ENCODE results near the gene FAM185A.

FAM185A gene

DNA sequence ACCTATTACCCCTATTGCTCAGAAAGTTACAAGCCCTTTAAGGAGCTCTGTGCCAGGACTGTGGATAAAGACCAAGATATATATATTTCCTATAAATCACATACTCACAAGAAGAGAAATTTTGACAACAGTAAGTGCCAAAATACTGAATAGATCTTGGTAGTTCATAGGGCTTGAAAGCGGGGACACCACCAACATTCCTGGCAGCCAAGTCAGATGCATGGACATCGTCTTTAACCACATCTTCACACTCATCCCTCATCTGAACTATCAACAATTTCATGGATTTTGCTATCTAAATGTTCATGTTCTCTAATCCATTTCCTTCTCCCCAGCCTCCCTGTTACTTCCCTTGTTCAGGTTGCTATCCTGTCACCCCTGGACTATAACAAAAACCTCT is 96.5 kb downstream of the FAM185A start:
- TF ChIP-seq CEBPB (IDR thresholded peaks at IDR 0.05) (no peak), CREB1 (IDR thresholded peaks at IDR 0.05; ENCODE audit: low read depth) (no peak), TEAD4 (IDR thresholded peaks at IDR 0.05) (no peak), EP300 (IDR thresholded peaks at IDR 0.05; ENCODE audit: borderline replicate concordance) (no peak)
- TF ChIP-seq, protein P1, sequence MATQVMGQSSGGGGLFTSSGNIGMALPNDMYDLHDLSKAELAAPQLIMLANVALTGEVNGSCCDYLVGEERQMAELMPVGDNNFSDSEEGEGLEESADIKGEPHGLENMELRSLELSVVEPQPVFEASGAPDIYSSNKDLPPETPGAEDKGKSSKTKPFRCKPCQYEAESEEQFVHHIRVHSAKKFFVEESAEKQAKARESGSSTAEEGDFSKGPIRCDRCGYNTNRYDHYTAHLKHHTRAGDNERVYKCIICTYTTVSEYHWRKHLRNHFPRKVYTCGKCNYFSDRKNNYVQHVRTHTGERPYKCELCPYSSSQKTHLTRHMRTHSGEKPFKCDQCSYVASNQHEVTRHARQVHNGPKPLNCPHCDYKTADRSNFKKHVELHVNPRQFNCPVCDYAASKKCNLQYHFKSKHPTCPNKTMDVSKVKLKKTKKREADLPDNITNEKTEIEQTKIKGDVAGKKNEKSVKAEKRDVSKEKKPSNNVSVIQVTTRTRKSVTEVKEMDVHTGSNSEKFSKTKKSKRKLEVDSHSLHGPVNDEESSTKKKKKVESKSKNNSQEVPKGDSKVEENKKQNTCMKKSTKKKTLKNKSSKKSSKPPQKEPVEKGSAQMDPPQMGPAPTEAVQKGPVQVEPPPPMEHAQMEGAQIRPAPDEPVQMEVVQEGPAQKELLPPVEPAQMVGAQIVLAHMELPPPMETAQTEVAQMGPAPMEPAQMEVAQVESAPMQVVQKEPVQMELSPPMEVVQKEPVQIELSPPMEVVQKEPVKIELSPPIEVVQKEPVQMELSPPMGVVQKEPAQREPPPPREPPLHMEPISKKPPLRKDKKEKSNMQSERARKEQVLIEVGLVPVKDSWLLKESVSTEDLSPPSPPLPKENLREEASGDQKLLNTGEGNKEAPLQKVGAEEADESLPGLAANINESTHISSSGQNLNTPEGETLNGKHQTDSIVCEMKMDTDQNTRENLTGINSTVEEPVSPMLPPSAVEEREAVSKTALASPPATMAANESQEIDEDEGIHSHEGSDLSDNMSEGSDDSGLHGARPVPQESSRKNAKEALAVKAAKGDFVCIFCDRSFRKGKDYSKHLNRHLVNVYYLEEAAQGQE (IDR thresholded peaks at IDR 0.05; ENCODE audit: low read depth) = no peak

DNA sequence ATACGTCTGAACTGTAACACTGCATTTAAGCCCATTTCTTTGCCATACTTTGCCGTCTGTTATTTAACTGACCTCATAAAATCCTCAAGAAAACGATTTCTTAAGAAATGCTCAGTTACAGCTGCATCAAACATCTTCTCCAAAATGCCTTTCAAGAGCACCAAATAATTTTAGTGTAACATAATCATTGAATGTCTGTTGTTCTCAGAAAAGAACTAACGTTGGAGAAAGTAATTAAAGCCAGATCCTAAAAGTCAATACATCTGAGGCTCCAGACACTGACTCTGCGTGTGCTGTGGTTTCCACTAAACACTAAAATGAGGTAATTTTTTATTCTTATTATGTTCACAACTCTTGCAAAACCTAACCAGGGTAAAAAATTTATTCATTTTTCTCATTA is 100.3 kb downstream of the FAM185A start:
- TF ChIP-seq RAD21 (IDR thresholded peaks at IDR 0.05; ENCODE audit: low read depth) = no peak
- no peak for TF ChIP-seq TCF12 (IDR thresholded peaks at IDR 0.05; ENCODE audit: low read depth)
- no peak for TF ChIP-seq MAX (IDR thresholded peaks at IDR 0.05)
- no peak for TF ChIP-seq NFIC (IDR thresholded peaks at IDR 0.05)
- TF ChIP-seq CREB1 (IDR thresholded peaks at IDR 0.05; ENCODE audit: low read depth) = no peak
- TF ChIP-seq TEAD4 (IDR thresholded peaks at IDR 0.05) = no peak
- TF ChIP-seq, protein P1 (IDR thresholded peaks at IDR 0.05; ENCODE audit: low read depth) = no peak
- no peak for TF ChIP-seq ZBTB7A (IDR thresholded peaks at IDR 0.05; ENCODE audit: low read depth)
- TF ChIP-seq, protein P2, sequence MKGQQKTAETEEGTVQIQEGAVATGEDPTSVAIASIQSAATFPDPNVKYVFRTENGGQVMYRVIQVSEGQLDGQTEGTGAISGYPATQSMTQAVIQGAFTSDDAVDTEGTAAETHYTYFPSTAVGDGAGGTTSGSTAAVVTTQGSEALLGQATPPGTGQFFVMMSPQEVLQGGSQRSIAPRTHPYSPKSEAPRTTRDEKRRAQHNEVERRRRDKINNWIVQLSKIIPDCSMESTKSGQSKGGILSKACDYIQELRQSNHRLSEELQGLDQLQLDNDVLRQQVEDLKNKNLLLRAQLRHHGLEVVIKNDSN (IDR thresholded peaks at IDR 0.05) = no peak
- TF ChIP-seq FOXM1 (IDR thresholded peaks at IDR 0.05; ENCODE audit: borderline replicate concordance, low read depth) = no peak
- no peak for TF ChIP-seq EGR1 (IDR thresholded peaks at IDR 0.05)
- no peak for TF ChIP-seq CEBPB (IDR thresholded peaks at IDR 0.05)
- TF ChIP-seq YY1 (IDR thresholded peaks at IDR 0.05; ENCODE audit: low read depth) = no peak
- TF ChIP-seq EP300 (IDR thresholded peaks at IDR 0.05; ENCODE audit: borderline replicate concordance) = no peak
- no peak for TF ChIP-seq TAF1 (IDR thresholded peaks at IDR 0.05; ENCODE audit: low read depth)

GRCh38 chr7:102849538-102849937 is 100.7 kb downstream of the FAM185A start:
- TF ChIP-seq, protein P1 (IDR thresholded peaks at IDR 0.05; ENCODE audit: low read depth) = no peak
- TF ChIP-seq, protein P2 (IDR thresholded peaks at IDR 0.05) = no peak
- TF ChIP-seq TCF12 (IDR thresholded peaks at IDR 0.05; ENCODE audit: low read depth) (no peak), EGR1 (IDR thresholded peaks at IDR 0.05) (no peak), CREB1 (IDR thresholded peaks at IDR 0.05; ENCODE audit: low read depth) (no peak), TEAD4 (IDR thresholded peaks at IDR 0.05) (no peak), RAD21 (IDR thresholded peaks at IDR 0.05; ENCODE audit: low read depth) (no peak), ZBTB7A (IDR thresholded peaks at IDR 0.05; ENCODE audit: low read depth) (no peak), TAF1 (IDR thresholded peaks at IDR 0.05; ENCODE audit: low read depth) (no peak)

DNA sequence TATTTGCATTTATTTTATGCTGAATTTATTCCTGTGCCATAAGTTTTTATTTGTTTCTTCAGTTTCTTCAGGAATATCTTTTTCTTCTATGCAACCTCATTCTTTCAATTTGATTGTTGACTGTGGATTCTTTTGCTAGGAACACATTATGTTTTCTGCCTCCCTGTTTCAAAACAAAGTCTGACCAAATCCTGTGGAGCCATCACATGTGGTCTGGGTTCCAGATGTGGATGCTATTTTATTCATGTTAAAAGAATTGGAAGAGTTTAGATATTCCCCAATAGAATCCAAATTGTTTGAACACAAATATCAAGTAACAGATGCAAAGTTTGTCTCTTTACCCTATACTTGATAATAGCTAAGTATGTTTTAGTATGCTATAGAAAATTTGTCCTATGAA is 107.2 kb downstream of the FAM185A start:
- TF ChIP-seq, protein P2 (IDR thresholded peaks at IDR 0.05) = no peak
- TF ChIP-seq, protein P1 (IDR thresholded peaks at IDR 0.05; ENCODE audit: low read depth) = no peak
- no peak for TF ChIP-seq CREB1 (IDR thresholded peaks at IDR 0.05; ENCODE audit: low read depth)
- no peak for TF ChIP-seq NFIC (IDR thresholded peaks at IDR 0.05)
- TF ChIP-seq RAD21 (IDR thresholded peaks at IDR 0.05; ENCODE audit: low read depth) = no peak
- TF ChIP-seq YY1 (IDR thresholded peaks at IDR 0.05; ENCODE audit: low read depth) = no peak
- TF ChIP-seq TCF12 (IDR thresholded peaks at IDR 0.05; ENCODE audit: low read depth) = no peak
- no peak for TF ChIP-seq EGR1 (IDR thresholded peaks at IDR 0.05)
- no peak for TF ChIP-seq MAX (IDR thresholded peaks at IDR 0.05)
- TF ChIP-seq ZBTB7A (IDR thresholded peaks at IDR 0.05; ENCODE audit: low read depth) = no peak
- TF ChIP-seq TEAD4 (IDR thresholded peaks at IDR 0.05) = no peak
- no peak for TF ChIP-seq EP300 (IDR thresholded peaks at IDR 0.05; ENCODE audit: borderline replicate concordance)
- no peak for TF ChIP-seq TAF1 (IDR thresholded peaks at IDR 0.05; ENCODE audit: low read depth)
- no peak for TF ChIP-seq CEBPB (IDR thresholded peaks at IDR 0.05)
- TF ChIP-seq FOXM1 (IDR thresholded peaks at IDR 0.05; ENCODE audit: borderline replicate concordance, low read depth) = no peak
